ENCODE measurements around the gene KCNK7.

- TF ChIP-seq CTCF (IDR thresholded peaks at IDR 0.05) = no peak
- no peak for TF ChIP-seq SIN3A (IDR thresholded peaks at IDR 0.05; ENCODE audit: borderline replicate concordance, low read depth, low read length)
- TF ChIP-seq EP300 (IDR thresholded peaks at IDR 0.05; ENCODE audit: borderline replicate concordance in 1 of 2, low read depth in 1 of 2, low read length in 1 of 2) = no peak
- TF ChIP-seq SMC3 (IDR thresholded peaks at IDR 0.05; ENCODE audit: low read depth, low read length) = no peak
- no peak for TF ChIP-seq FOXJ3 (CRISPR knock-in tag; IDR thresholded peaks at IDR 0.05)
- TF ChIP-seq POLR2AphosphoS5 (IDR thresholded peaks at IDR 0.05; ENCODE audit: low read depth, low read length) = no peak
These were observed 12.0 kb downstream of the KCNK7 start for GRCh38 chr11:65583589-65583988.

Measured in SK-N-SH (cell line).